ENCODE results near the gene ABCC4.

Gene ABCC4

GRCh38 chr13:95035311-95036109, 265.7 kb downstream of the ABCC4 start:
- DNase-seq, result no peak

- no peak for DNase-seq
Measured at GRCh38 chr13:95033890-95034289, 267.4 kb downstream of the ABCC4 start.

- no peak for DNase-seq
Measured at GRCh38 chr13:95032121-95032520, 269.1 kb downstream of the ABCC4 start.

GRCh38 chr13:95030821-95031343, 270.4 kb downstream of the ABCC4 start:
- DNase-seq, result no peak

- DNase-seq, result no peak
Measured at GRCh38 chr13:95027638-95028037, 273.6 kb downstream of the ABCC4 start.

GRCh38 chr13:95025116-95025515, 276.1 kb downstream of the ABCC4 start:
- DNase-seq, result no peak

GRCh38 chr13:95023405-95023804, 277.8 kb downstream of the ABCC4 start:
- DNase-seq, result no peak

GRCh38 chr13:95020298-95020987, 280.8 kb downstream of the ABCC4 start:
- DNase-seq, result no peak

- DNase-seq, result no peak
Measured at GRCh38 chr13:95019886-95020285, 281.4 kb downstream of the ABCC4 start.

- no peak for DNase-seq
Measured at GRCh38 chr13:95007322-95007721, 293.9 kb downstream of the ABCC4 start.

GRCh38 chr13:95005300-95005699, 296.0 kb downstream of the ABCC4 start:
- DNase-seq, result no peak

GRCh38 chr13:95003019-95003813, 298.0 kb downstream of the ABCC4 start:
- DNase-seq, result no peak

GRCh38 chr13:95002126-95002525, 299.1 kb downstream of the ABCC4 start:
- no peak for DNase-seq

- no peak for DNase-seq
Measured at GRCh38 chr13:94999871-95000270, 301.4 kb downstream of the ABCC4 start.

- no peak for DNase-seq
Measured at GRCh38 chr13:94997126-94997525, 304.1 kb downstream of the ABCC4 start.

GRCh38 chr13:94996445-94996844, 304.8 kb downstream of the ABCC4 start:
- no peak for DNase-seq

- no peak for DNase-seq
Measured at GRCh38 chr13:94994506-94994905, 306.7 kb downstream of the ABCC4 start.

GRCh38 chr13:94993616-94994015, 307.6 kb downstream of the ABCC4 start:
- no peak for DNase-seq

- DNase-seq, result no peak
Measured at GRCh38 chr13:94992036-94992960, 309.0 kb downstream of the ABCC4 start.

- no peak for DNase-seq
Measured at GRCh38 chr13:94988654-94989053, 312.6 kb downstream of the ABCC4 start.

- no peak for DNase-seq
Measured at GRCh38 chr13:94987869-94988268, 313.4 kb downstream of the ABCC4 start.

GRCh38 chr13:94987081-94987480, 314.2 kb downstream of the ABCC4 start:
- DNase-seq, result no peak
